Hepatocyte (in vitro differentiated cells): ENCODE measurements around the gene OGFR. TPM values are rescaled to one million over a fixed set of nuclear protein-coding genes. Genes with fewer than 3 reads are reported as not detected.

Experiments used
- DNase-seq: peaks from one replicate; pipeline ENCODE4 v3.0.0-alpha.2; 2016; ENCODE audit warnings: low spot score
- H2AFZ ChIP-seq: fragments of 200-600 bp; sonication (generic); 2 replicates; pipeline ENCODE4 v1.6.0; 2016; ENCODE audit warnings: antibody characterized with exemption, mild to moderate bottlenecking
- H3K27ac ChIP-seq: fragments of 200-600 bp; sonication (generic); 2 replicates; pipeline ENCODE4 v1.5.1; 2016; ENCODE audit warnings: mild to moderate bottlenecking
- H3K27me3 ChIP-seq: fragments of 200-600 bp; sonication (generic); 2 replicates; pipeline ENCODE4 v1.6.1; 2016
- H3K36me3 ChIP-seq: fragments of 200-600 bp; sonication (generic); replicated peaks from 2 replicates; pipeline ENCODE4 v1.5.1; 2016; ENCODE audit warnings: low read depth; ENCODE audit not compliant: insufficient read depth
- H3K4me1 ChIP-seq: fragments of 200-600 bp; sonication (generic); 2 replicates; pipeline ENCODE4 v1.5.1; 2016; ENCODE audit warnings: mild to moderate bottlenecking, moderate library complexity; ENCODE audit not compliant: insufficient read depth
- H3K4me2 ChIP-seq: fragments of 200-600 bp; sonication (generic); 2 replicates; pipeline ENCODE4 v1.6.0; 2016
- H3K4me3 ChIP-seq: fragments of 200-600 bp; sonication (generic); 2 replicates; pipeline ENCODE4 v1.5.1; 2016; ENCODE audit warnings: mild to moderate bottlenecking
- H3K79me2 ChIP-seq: fragments of 200-600 bp; sonication (generic); 2 replicates; pipeline ENCODE4 v1.6.0; 2017; ENCODE audit warnings: mild to moderate bottlenecking
- H3K9me2 ChIP-seq: fragments of 200-600 bp; sonication (generic); replicated peaks from 2 replicates; pipeline ENCODE4 v1.6.0; 2017; ENCODE audit warnings: mild to moderate bottlenecking; ENCODE audit not compliant: insufficient read depth
- H3K9me3 ChIP-seq: fragments of 200-600 bp; sonication (generic); 2 replicates; pipeline ENCODE4 v1.5.1; 2016; ENCODE audit warnings: low read depth, mild to moderate bottlenecking
- H4K20me1 ChIP-seq: fragments of 200-600 bp; sonication (generic); 2 replicates; pipeline ENCODE4 v1.6.0; 2016; ENCODE audit warnings: mild to moderate bottlenecking; ENCODE audit not compliant: insufficient read depth, poor library complexity, severe bottlenecking
- CTCF ChIP-seq: fragments of 200-600 bp; sonication (generic); IDR thresholded peaks from 2 replicates; pipeline ENCODE4 v1.5.1; 2016; ENCODE audit warnings: antibody characterized with exemption, mild to moderate bottlenecking; ENCODE audit not compliant: poor library complexity
- EZH2 ChIP-seq: fragments of 200-600 bp; sonication (generic); IDR thresholded peaks from 2 replicates; pipeline ENCODE4 v1.6.1; 2016; ENCODE audit warnings: antibody characterized with exemption, mild to moderate bottlenecking, borderline replicate concordance
- EZH2phosphoT487 ChIP-seq: fragments of 200-600 bp; sonication (generic); IDR thresholded peaks from one replicate; pipeline ENCODE4 v1.6.1; 2018; ENCODE audit warnings: antibody characterized with exemption, mild to moderate bottlenecking, low read depth, moderate library complexity; ENCODE audit not compliant: unreplicated experiment, severe bottlenecking
- WGBS: methylation state at CpG from one replicate; pipeline ENCODE4 v1.1.6; 2016; ENCODE audit warnings: low lambda C conversion rate; ENCODE audit errors: missing lambda C conversion rate; 5-methylcytosine and 5-hydroxymethylcytosine counted together
- polyA plus RNA-seq: library from polyadenylated mRNA; unstranded; fragments of >200 nt; fragmentation: Nextera tagmentation; extraction: Ambion mirVana; gene quantifications from 2 replicates; pipeline ENCODE4 v1.2.1, GENCODE V29; 2016
- total RNA-seq: library from RNA; depleted of rRNA; stranded (reverse); fragments of >200 nt; gene quantifications from 2 replicates; pipeline ENCODE4 v1.2.3, GENCODE V29; 2014

The OGFR gene
- total and polyA plus RNA-seq, 2 experiments from 2014 or later = 47.6 to 80.8 TPM

- no peaks in the 10 kb centered on the region for H3K36me3 ChIP-seq
- H3K27me3 ChIP-seq = no peaks in the 10 kb centered on the region
- H2AFZ ChIP-seq = no peak overlapping the region
- H3K9me3 ChIP-seq = no peaks in the 10 kb centered on the region
- no peak for TF ChIP-seq EZH2phosphoT487
- peaks cover 20% of the 10 kb centered on the region for H3K4me1 ChIP-seq
- H3K4me3 ChIP-seq = no peak overlapping the region
- H3K9me2 ChIP-seq = no peaks in the 10 kb centered on the region
- WGBS = 70% methylated on average over 7 of the region's 7 CpGs
- no peaks in the 10 kb centered on the region for H4K20me1 ChIP-seq
- no peak for DNase-seq
- peak overlapping the region; percentile 68 for H3K4me2 ChIP-seq
- H3K27ac ChIP-seq = peak overlapping the region; percentile 45
- peaks cover 5% of the 10 kb centered on the region for H3K79me2 ChIP-seq
Observed at GRCh38 chr20:62793757-62794006, 11.0 kb upstream of the OGFR start.

GRCh38 chr20:62794007-62794724 is 10.5 kb upstream of the OGFR start:
- 8% methylated on average over 39 of the region's 69 CpGs for WGBS
- peak; percentile 98 for DNase-seq

GRCh38 chr20:62795023-62795761 is 9.4 kb upstream of the OGFR start:
- H3K4me2 ChIP-seq = peak overlapping the region; percentile 99
- H3K36me3 ChIP-seq = no peaks in the 10 kb centered on the region
- no peaks in the 10 kb centered on the region for H3K9me3 ChIP-seq
- no peaks in the 10 kb centered on the region for H3K27me3 ChIP-seq
- H3K4me1 ChIP-seq = peaks cover 20% of the 10 kb centered on the region
- peak overlapping the region; percentile 66 for H3K27ac ChIP-seq
- peak overlapping the region; percentile 89 for H2AFZ ChIP-seq
- peaks cover 5% of the 10 kb centered on the region for H3K79me2 ChIP-seq
- DNase-seq = peak; percentile 77
- TF ChIP-seq EZH2 = no peak
- no peak for TF ChIP-seq EZH2phosphoT487
- no peak for TF ChIP-seq CTCF
- 2% methylated on average over 64 of the region's 68 CpGs for WGBS
- H3K9me2 ChIP-seq = no peaks in the 10 kb centered on the region
- peak overlapping the region; percentile 30 for H3K4me3 ChIP-seq
- no peaks in the 10 kb centered on the region for H4K20me1 ChIP-seq

More at GRCh38 chr20:62794007-62794724, 10.5 kb upstream of the OGFR start:
- peak overlapping the region; percentile 89 for H2AFZ ChIP-seq
- H3K27me3 ChIP-seq = no peaks in the 10 kb centered on the region
- no peaks in the 10 kb centered on the region for H3K9me2 ChIP-seq
- H4K20me1 ChIP-seq = no peaks in the 10 kb centered on the region
- H3K9me3 ChIP-seq = no peaks in the 10 kb centered on the region
- H3K36me3 ChIP-seq = no peaks in the 10 kb centered on the region
- peaks cover 20% of the 10 kb centered on the region for H3K4me1 ChIP-seq
- peak overlapping the region; percentile 66 for H3K27ac ChIP-seq
- peak overlapping the region; percentile 99 for H3K4me2 ChIP-seq
- peaks cover 5% of the 10 kb centered on the region for H3K79me2 ChIP-seq
- H3K4me3 ChIP-seq = peak overlapping the region; percentile 30
- TF ChIP-seq CTCF (no peak), EZH2phosphoT487 (no peak), EZH2 (no peak)
